Lower lobe of right lung (tissue), 2 donors: ENCODE results near the gene VPS25. TPM values are rescaled to one million over a fixed set of nuclear protein-coding genes. Genes with fewer than 3 reads are reported as not detected.

Source experiments
- ATAC-seq, 2 donors: fragments of 200-7000 bp; cut with Tn5 transposase; one replicate each; pipeline ENCODE4 v1.9.1; 2020 to 2022; ENCODE audit warnings: mild to moderate bottlenecking in 2 of 2, moderate library complexity in 2 of 2
- DNase-seq: peaks from one replicate; pipeline ENCODE4 v3.0.0-alpha.2; 2020
- H3K27ac ChIP-seq: fragments of 200-600 bp; one replicate; pipeline ENCODE4 v1.8.0; 2022
- H3K27me3 ChIP-seq: fragments of 200-600 bp; one replicate; pipeline ENCODE4 v1.8.0; 2022; ENCODE audit warnings: low read depth
- H3K36me3 ChIP-seq: fragments of 200-600 bp; one replicate; pipeline ENCODE4 v1.8.0; 2022; ENCODE audit warnings: mild to moderate bottlenecking
- H3K4me1 ChIP-seq: fragments of 200-600 bp; one replicate; pipeline ENCODE4 v1.8.0; 2022
- H3K4me3 ChIP-seq: fragments of 200-600 bp; one replicate; pipeline ENCODE4 v1.8.0; 2022; ENCODE audit warnings: mild to moderate bottlenecking
- H3K9me3 ChIP-seq: fragments of 200-600 bp; one replicate; pipeline ENCODE4 v1.8.0; 2022
- CTCF ChIP-seq: fragments of 200-600 bp; IDR thresholded peaks from one replicate; pipeline ENCODE4 v1.8.0; 2022; ENCODE audit warnings: antibody characterized with exemption, mild to moderate bottlenecking
- intact Hi-C: fragments of 100-400 bp; cut with DNase I; formaldehyde crosslinking; loops from one replicate; pipeline ENCODE4 v1.11.0; 2022
- total RNA-seq: library from RNA; stranded (reverse); fragmentation: NEBNext Ultra II Directional; extraction: Animal tissue kit (Norgen Biotek cat#: 25700); gene quantifications from one replicate; pipeline ENCODE4 v1.2.1, GENCODE V29; 2021
- donor health status: DM: no; HTN: yes; CAD: no; lungs with severe emphysema.

VPS25 gene
- total RNA-seq, 1 donor from 2014 or later, result 42.1 TPM

GRCh38 chr17:42744283-42744805 lies 28.9 kb upstream of the VPS25 start:
- ATAC-seq (peak; percentile 91 to 94), DNase-seq (peak; percentile 86)
- TF ChIP-seq CTCF, result no peak
- Histone ChIP-seq H3K36me3 (no peaks in the 10 kb centered on the region), H3K4me3 (peak overlapping the region; percentile 84), H3K4me1 (peaks cover 40% of the 10 kb centered on the region), H3K9me3 (no peaks in the 10 kb centered on the region), H3K27ac (peak overlapping the region; percentile 85), H3K27me3 (no peaks in the 10 kb centered on the region)
- intact Hi-C loops, result no loop called here

DNA sequence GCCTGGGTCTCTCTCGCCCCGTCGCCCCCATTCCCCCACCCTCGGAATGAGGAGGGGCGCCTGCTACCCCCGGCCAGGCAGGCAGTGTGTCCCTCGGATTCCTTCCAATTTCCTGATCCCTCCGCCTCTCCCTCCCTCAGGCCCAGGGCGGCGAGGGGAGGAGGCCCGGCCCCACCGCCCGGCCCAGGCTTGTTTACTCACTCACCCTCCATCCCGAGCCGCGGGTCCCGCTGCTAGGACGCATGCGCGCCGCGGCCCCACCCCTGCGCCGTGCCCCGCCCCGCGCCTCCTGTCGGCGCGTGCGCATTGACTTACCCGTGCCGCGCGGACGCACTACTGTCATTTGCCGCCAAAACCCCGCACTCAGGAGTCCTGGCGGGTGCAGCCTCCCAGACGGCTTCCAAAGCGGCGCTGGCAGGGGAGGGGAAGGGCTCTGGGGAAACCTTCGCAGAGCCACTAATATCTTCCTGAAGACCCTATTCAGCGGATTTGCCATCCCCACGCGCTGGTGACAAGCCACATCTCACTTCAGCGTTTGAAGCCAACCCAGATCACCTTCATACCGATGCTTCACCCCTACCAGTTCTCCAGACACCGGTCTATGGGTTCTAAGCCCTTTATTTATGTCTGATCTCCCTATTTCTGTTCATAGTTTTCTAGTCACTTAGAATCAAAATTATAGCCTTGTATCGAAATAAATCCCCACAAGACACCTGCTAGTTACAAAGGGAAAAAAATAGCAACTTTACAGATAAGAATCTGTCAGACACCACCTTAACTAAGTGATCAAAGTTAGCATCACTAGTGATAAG lies 28.2 kb upstream of the VPS25 start, which contains the start of gene EZH1:
Gene EZH1, minus strand, starts transcription at position 235 of the 812 bp plus-strand sequence. CDS start 16,099 bp downstream, outside the sequence.
- intact Hi-C loops, result no loop called here
- peaks cover 46% of the 10 kb centered on the region for H3K4me1 ChIP-seq
- TF ChIP-seq CTCF, result no peak
- peak; percentile 91 for DNase-seq
- H3K36me3 ChIP-seq, result no peaks in the 10 kb centered on the region
- H3K9me3 ChIP-seq, result no peaks in the 10 kb centered on the region
- H3K27ac ChIP-seq, result peak within 1 kb of the TSS; percentile 85
- peak; percentile 98 to 99 for ATAC-seq
- no peaks in the 10 kb centered on the region for H3K27me3 ChIP-seq
- peak within 1 kb of the TSS; percentile 84 for H3K4me3 ChIP-seq

DNA sequence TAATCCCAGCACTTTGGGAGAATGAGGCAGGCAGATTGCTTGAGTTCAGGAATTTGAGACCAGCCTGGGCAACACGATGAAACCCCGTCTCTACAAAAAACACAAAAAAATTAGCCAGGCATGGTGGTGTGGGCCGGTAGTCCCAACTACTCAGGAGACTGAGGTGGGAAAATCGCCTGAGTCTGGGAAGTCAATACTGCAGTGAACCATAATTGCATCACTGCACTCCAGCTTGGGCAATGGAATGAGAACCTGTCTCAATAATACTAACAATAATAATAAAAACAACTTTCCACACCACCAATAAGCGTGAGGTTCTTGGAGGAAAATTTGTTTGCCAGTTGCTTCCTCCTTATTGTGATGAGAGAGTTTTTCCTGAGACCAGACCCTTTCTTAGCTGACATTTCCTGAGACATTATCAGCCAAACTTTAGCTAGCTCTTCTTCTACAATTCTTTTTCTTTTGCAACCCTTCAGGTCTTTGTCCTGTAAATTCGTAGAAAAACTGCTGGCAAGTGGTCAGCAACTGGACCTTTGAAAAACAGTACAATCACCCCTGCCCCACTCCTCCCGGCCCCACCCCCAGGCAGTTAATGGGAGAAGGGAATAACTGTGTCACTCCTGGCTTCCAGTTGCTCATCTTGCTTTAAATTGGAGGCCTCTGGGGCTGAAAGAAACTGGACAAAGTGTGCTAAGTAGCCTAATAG lies 24.9 kb upstream of the VPS25 start:
- DNase-seq (no peak), ATAC-seq (no peak)
- Histone ChIP-seq H3K36me3 (no peaks in the 10 kb centered on the region), H3K9me3 (no peaks in the 10 kb centered on the region), H3K4me1 (peaks cover 41% of the 10 kb centered on the region), H3K4me3 (no peak overlapping the region), H3K27ac (peak overlapping the region; percentile 42), H3K27me3 (no peaks in the 10 kb centered on the region)
- no peak for TF ChIP-seq CTCF
- intact Hi-C loops, result no loop called here

DNA sequence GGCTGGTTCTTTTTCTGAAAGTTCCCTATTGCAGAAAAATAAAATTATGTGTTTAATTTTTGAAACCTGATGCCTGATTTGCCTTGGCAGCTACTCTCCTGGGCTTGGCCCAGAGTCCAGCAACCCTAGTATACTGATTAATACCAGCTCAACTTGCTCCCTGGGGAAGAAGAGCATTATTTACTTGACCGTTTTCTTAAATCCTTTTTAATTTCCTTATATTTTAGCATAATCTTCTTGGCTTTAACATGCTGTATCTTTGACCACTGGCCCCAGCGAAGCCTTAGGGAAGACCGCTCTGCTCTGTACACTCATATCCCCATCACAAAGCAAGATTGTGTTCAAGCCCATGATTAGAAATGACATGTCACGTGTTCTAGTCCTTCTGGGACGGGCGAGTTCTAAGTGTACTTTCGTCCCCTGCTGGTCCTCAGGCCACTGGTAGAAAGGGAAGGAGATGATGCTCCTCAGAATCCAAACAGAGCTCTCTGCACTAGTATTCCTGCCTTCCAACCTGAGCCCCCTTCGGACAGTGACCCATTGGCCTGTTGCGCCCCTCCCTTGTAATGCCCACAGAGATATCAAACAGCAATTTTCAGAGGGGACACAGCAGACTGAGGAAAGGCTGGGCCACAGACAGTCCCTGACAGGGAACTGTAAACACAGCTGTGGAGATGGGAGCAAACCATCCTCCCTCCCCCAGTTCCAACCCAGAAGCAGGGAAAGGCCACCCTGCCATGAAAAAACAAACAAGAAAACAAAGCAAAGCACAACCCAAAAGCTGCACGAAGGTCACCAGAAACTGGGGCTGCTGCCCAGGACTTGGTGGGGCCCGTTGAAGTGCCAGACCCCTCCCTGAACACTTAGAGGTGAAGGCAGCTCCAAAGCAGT lies 24.1 kb upstream of the VPS25 start:
- intact Hi-C loops, result no loop called here
- Histone ChIP-seq H3K9me3 (no peaks in the 10 kb centered on the region), H3K27ac (peak overlapping the region; percentile 19), H3K36me3 (no peaks in the 10 kb centered on the region), H3K4me1 (peaks cover 33% of the 10 kb centered on the region), H3K27me3 (no peaks in the 10 kb centered on the region), H3K4me3 (no peak overlapping the region)
- no peak for ATAC-seq
- TF ChIP-seq CTCF, result no peak
- DNase-seq, result no peak
